H1 (cell line): Measurements from ENCODE around the gene UBR7. TPM values are rescaled to one million over a fixed set of nuclear protein-coding genes. Genes with fewer than 3 reads are reported as not detected.

Experiments
- CTCF ChIA-PET: fragments of 300-600 bp; sonication (Branson Sonifier 250); formaldehyde crosslinking; loops from one replicate; lab custom pipeline; 2021; ENCODE audit not compliant: partially characterized antibody; lab: Charles Lee
- POLR2A ChIA-PET: fragments of 300-600 bp; sonication (Branson Sonifier 250); formaldehyde crosslinking; loops from one replicate; lab custom pipeline; 2021; ENCODE audit warnings: inconsistent platforms; ENCODE audit not compliant: partially characterized antibody; lab: Charles Lee
- DNase-seq, 2 experiments: peaks; one replicate each; pipeline versions ENCODE4 v3.0.0 to v3.0.0-alpha.2; 2010 to 2022; ENCODE audit warnings: low spot score in 2 of 2, low read depth in 1 of 2, mixed read lengths in 1 of 2
- FAIRE-seq: peaks from 2 replicates; lab custom pipeline; 2011; peaks lifted over from hg19 to GRCh38; lab: Jason Lieb, UNC
- H2AFZ ChIP-seq: 2 replicates; pipeline ENCODE4 v1.8.1; 2012; ENCODE audit warnings: low read length, inconsistent platforms
- H2AK5ac ChIP-seq: 2 replicates; pipeline ENCODE4 v1.6.1; 2013; ENCODE audit warnings: low read depth, low read length
- H2BK120ac ChIP-seq: replicated peaks from 2 replicates; pipeline ENCODE3; 2013; ENCODE audit warnings: low read depth, low read length, inconsistent platforms
- H2BK12ac ChIP-seq: 2 replicates; pipeline ENCODE4 v1.6.1; 2013; ENCODE audit warnings: low read depth, low read length
- H2BK15ac ChIP-seq: 2 replicates; pipeline ENCODE4 v1.6.1; 2013; ENCODE audit warnings: low read length
- H2BK20ac ChIP-seq: 2 replicates; pipeline ENCODE4 v1.6.1; 2013; ENCODE audit warnings: low read length
- H2BK5ac ChIP-seq: 2 replicates; pipeline ENCODE4 v1.6.1; 2013; ENCODE audit warnings: low read depth, low read length
- H3K14ac ChIP-seq: 2 replicates; pipeline ENCODE4 v1.6.1; 2013; ENCODE audit warnings: inconsistent platforms; ENCODE audit not compliant: insufficient read length
- H3K18ac ChIP-seq: 2 replicates; pipeline ENCODE4 v1.6.1; 2013; ENCODE audit warnings: low read length; ENCODE audit errors: extremely low read depth
- H3K23ac ChIP-seq: 2 replicates; pipeline ENCODE4 v1.6.1; 2013; ENCODE audit warnings: inconsistent platforms; ENCODE audit not compliant: insufficient read length
- H3K23me2 ChIP-seq: 2 replicates; pipeline ENCODE4 v1.6.1; 2013; ENCODE audit warnings: low read depth, low read length
- H3K27ac ChIP-seq: 2 replicates; pipeline ENCODE4 v1.6.1; 2011; ENCODE audit warnings: low read depth, low read length, inconsistent platforms
- H3K27me3 ChIP-seq, 4 experiments: replicated peaks in 1 of 4; 1 replicate in 1 of 4; 2 replicates in 3 of 4; pipeline versions ENCODE4 v1.6.1 to v1.8.1; 2011 to 2013; ENCODE audit warnings: low read length in 3 of 4, mild to moderate bottlenecking in 3 of 4, inconsistent platforms in 2 of 4, mixed read lengths in 2 of 4, moderate library complexity in 1 of 4; ENCODE audit not compliant: control insufficient read depth in 3 of 4, insufficient read depth in 3 of 4; ENCODE audit errors: extremely low read depth in 1 of 4
- H3K36me3 ChIP-seq, 4 experiments: 2 replicates each; pipeline versions ENCODE4 v1.6.1 to v1.8.1; 2011 to 2013; ENCODE audit warnings: mild to moderate bottlenecking in 4 of 4, low read length in 3 of 4, moderate library complexity in 2 of 4, control low read depth in 1 of 4, inconsistent platforms in 1 of 4; ENCODE audit not compliant: insufficient read depth in 4 of 4, control insufficient read depth in 2 of 4
- H3K4ac ChIP-seq: replicated peaks from 2 replicates; pipeline ENCODE3; 2013; ENCODE audit warnings: low read length, low read depth, mixed read lengths, inconsistent platforms; ENCODE audit not compliant: insufficient read length
- H3K4me1 ChIP-seq, 4 experiments: replicated peaks in 1 of 4; 1 replicate in 1 of 4; 2 replicates in 3 of 4; pipeline versions ENCODE4 v1.6.1 to v1.8.1; 2011 to 2013; ENCODE audit warnings: low read length in 3 of 4, inconsistent platforms in 2 of 4, mixed read lengths in 1 of 4; ENCODE audit not compliant: insufficient read depth in 4 of 4, control insufficient read depth in 3 of 4
- H3K4me2 ChIP-seq, 2 experiments: 2 replicates each; pipeline versions ENCODE4 v1.6.1 to v1.8.1; 2011 to 2013; ENCODE audit warnings: low read depth in 2 of 2, low read length in 2 of 2, control low read depth in 1 of 2, inconsistent platforms in 1 of 2, mild to moderate bottlenecking in 1 of 2; ENCODE audit not compliant: insufficient read depth in 1 of 2
- H3K4me3 ChIP-seq, 4 experiments: fragments of 200-600, 300-600 bp in 1 of 4; sonication (generic), shearing (Covaris generic), sonication (Bioruptor Twin) in 1 of 4; 2 replicates each; pipeline versions ENCODE4 v1.5.1 to v1.8.1; 2011 to 2016; ENCODE audit warnings: low read length in 4 of 4, low read depth in 3 of 4, control low read depth in 2 of 4, inconsistent platforms in 2 of 4, mild to moderate bottlenecking in 2 of 4, mixed read lengths in 1 of 4, moderate library complexity in 1 of 4; ENCODE audit not compliant: insufficient read depth in 2 of 4; ENCODE audit errors: extremely low read depth in 1 of 4
- H3K56ac ChIP-seq: replicated peaks from 2 replicates; pipeline ENCODE3; 2013; ENCODE audit warnings: low read depth, mild to moderate bottlenecking, mixed read lengths, low read length, inconsistent platforms; ENCODE audit not compliant: insufficient read length
- H3K79me1 ChIP-seq: 2 replicates; pipeline ENCODE4 v1.6.1; 2013; ENCODE audit warnings: low read depth, low read length, control low read depth
- H3K79me2 ChIP-seq, 2 experiments: 2 replicates each; pipeline versions ENCODE4 v1.6.1 to v1.8.1; 2012 to 2013; ENCODE audit warnings: low read length in 2 of 2, mild to moderate bottlenecking in 2 of 2, inconsistent platforms in 1 of 2; ENCODE audit not compliant: insufficient read depth in 2 of 2, control insufficient read depth in 1 of 2
- H3K9ac ChIP-seq, 4 experiments: replicated peaks in 1 of 4; 1 replicate in 1 of 4; 2 replicates in 3 of 4; pipeline versions ENCODE4 v1.6.1 to v1.8.1; 2011 to 2013; ENCODE audit warnings: low read depth in 3 of 4, low read length in 3 of 4, control low read depth in 2 of 4, mild to moderate bottlenecking in 2 of 4, moderate library complexity in 2 of 4, inconsistent platforms in 1 of 4; ENCODE audit errors: extremely low read depth in 1 of 4
- H3K9me3 ChIP-seq, 2 experiments: 2 replicates each; pipeline versions ENCODE4 v1.6.1 to v1.8.1; 2012 to 2013; ENCODE audit warnings: mild to moderate bottlenecking in 2 of 2, moderate library complexity in 2 of 2, control low read depth in 1 of 2, inconsistent platforms in 1 of 2, low read depth in 1 of 2, low read length in 1 of 2, mixed read lengths in 1 of 2; ENCODE audit not compliant: insufficient read depth in 2 of 2
- H4K20me1 ChIP-seq, 2 experiments: replicated peaks in 1 of 2; 2 replicates each; pipeline versions ENCODE3 to v1.8.1; 2011 to 2013; ENCODE audit warnings: inconsistent platforms in 2 of 2, low read length in 2 of 2, mild to moderate bottlenecking in 1 of 2; ENCODE audit not compliant: insufficient read depth in 2 of 2, control insufficient read depth in 1 of 2
- H4K5ac ChIP-seq: 2 replicates; pipeline ENCODE4 v1.6.1; 2013; ENCODE audit warnings: low read length, low read depth, mixed read lengths, inconsistent platforms; ENCODE audit not compliant: insufficient read length
- H4K8ac ChIP-seq: 2 replicates; pipeline ENCODE4 v1.8.0; 2013; ENCODE audit warnings: mild to moderate bottlenecking, moderate library complexity, low read length, inconsistent platforms; ENCODE audit not compliant: insufficient read depth; ENCODE audit errors: extremely low read depth
- H4K91ac ChIP-seq: replicated peaks from 2 replicates; pipeline ENCODE3; 2013; ENCODE audit warnings: low read length, mixed read lengths, inconsistent platforms; ENCODE audit not compliant: insufficient read length
- BACH1 ChIP-seq: IDR thresholded peaks from 2 replicates; pipeline ENCODE4 v1.6.1; 2012; ENCODE audit warnings: low read length, improper control_type of control experiment
- CBX5 ChIP-seq: fragments of 300-800, 300-1000 bp; sonication (generic); IDR thresholded peaks from 2 replicates; pipeline ENCODE4 v1.7.1; 2016; ENCODE audit warnings: antibody characterized with exemption, low read length, low read depth
- HDAC6 ChIP-seq: IDR thresholded peaks from one replicate; pipeline ENCODE4 v1.7.1; 2012; ENCODE audit warnings: low read depth, mild to moderate bottlenecking, inconsistent platforms, low read length, moderate library complexity
- SRF ChIP-seq: IDR thresholded peaks from 2 replicates; pipeline ENCODE4 v1.6.1; 2011; ENCODE audit warnings: mild to moderate bottlenecking, low read depth, low read length, moderate library complexity
- YY1 ChIP-seq: IDR thresholded peaks from 2 replicates; pipeline ENCODE4 v1.6.1; 2011; ENCODE audit warnings: low read depth, mild to moderate bottlenecking, low read length
- whole genome bisulfite sequencing, 2 experiments: shearing (Covaris generic) in 1 of 2; methylation state at CpG; one replicate each; pipeline versions ENCODE4 v1.1.6 to v1.1.7; 2013 to 2015; ENCODE audit warnings: low lambda C conversion rate in 2 of 2, mixed read lengths in 2 of 2, inconsistent platforms in 1 of 2, low coverage in 1 of 2, missing lambda C conversion rate in 1 of 2; ENCODE audit not compliant: insufficient replicate concordance in 2 of 2, insufficient coverage in 1 of 2, insufficient read length in 1 of 2; ENCODE audit errors: extremely low coverage in 1 of 2, missing lambda C conversion rate in 1 of 2; 5-methylcytosine and 5-hydroxymethylcytosine counted together
- polyA plus RNA-seq, 7 experiments: library from polyadenylated mRNA; depleted of rRNA in 3 of 7; stranded (reverse) in 5 of 7; unstranded in 2 of 7; fragments of >200 nt in 5 of 7; fragments of 200-250 nt in 2 of 7; gene quantifications; 1 replicate in 5 of 7; 2 replicates in 1 of 7; 4 replicates in 1 of 7; pipeline versions ENCODE4 v1.2.1 to v1.2.3, GENCODE V29; 2011 to 2013; ENCODE audit warnings: missing spikeins in 2 of 7, mixed read lengths in 2 of 7
- total RNA-seq: library from RNA; stranded (reverse); fragmentation: NEBNext Ultra II Directional; extraction: Animal tissue kit (Norgen Biotek cat#: 25700); gene quantifications from 2 replicates; pipeline ENCODE4 v1.2.1, GENCODE V29; 2021
- TF ChIP-seq, protein P1 (sequence below): IDR thresholded peaks from 2 replicates; pipeline ENCODE4 v1.6.1; 2012; ENCODE audit warnings: inconsistent platforms
- TF ChIP-seq, protein P2 (sequence below), 3 experiments: IDR thresholded peaks; 1 replicate in 2 of 3; 2 replicates in 1 of 3; pipeline versions ENCODE4 v1.5.1 to v1.6.1; 2011; ENCODE audit warnings: low read length in 3 of 3, mild to moderate bottlenecking in 3 of 3, inconsistent platforms in 2 of 3, low read depth in 1 of 3, moderate library complexity in 1 of 3; ENCODE audit not compliant: insufficient read depth in 1 of 3; ENCODE audit errors: control extremely low read depth in 1 of 3

The UBR7 gene
- total and polyA plus RNA-seq, 2 of the 8 experiments (the other 6 are each of a cell fraction or from before 2014, with no cell fraction given) = 20.1 to 28.4 TPM

DNA sequence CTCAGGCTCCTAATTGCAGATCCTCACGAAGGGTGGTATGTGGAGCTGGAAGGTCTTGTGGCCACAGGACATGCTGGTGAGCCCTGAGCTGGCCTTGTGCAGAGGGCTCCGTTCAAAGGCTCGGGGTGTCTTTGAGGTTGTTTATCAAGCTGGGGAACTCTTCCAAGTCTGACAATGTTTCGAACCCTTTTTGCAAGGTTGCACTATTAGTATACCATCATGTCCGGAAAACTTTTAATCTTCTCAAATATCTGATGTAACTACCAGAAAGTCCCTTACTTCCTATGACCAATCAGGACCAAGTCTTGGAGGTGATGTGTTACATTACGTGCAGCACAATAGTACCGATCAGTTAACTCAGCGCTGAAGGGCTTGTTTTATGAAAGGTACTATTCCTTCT lies 21.5 kb downstream of the UBR7 start:
- Histone ChIP-seq H3K4ac (no peak overlapping the region), H3K36me3 (peaks cover 6 to 20% (median 12%) of the 10 kb centered on the region in 4 experiments; a peak in 5 of 8 replicates), H3K4me3 (no peak overlapping the region), H4K5ac (no peak overlapping the region), H2BK15ac (no peak overlapping the region), H2BK12ac (no peak overlapping the region), H3K56ac (no peak overlapping the region), H3K27ac (no peak overlapping the region), H3K4me2 (no peak overlapping the region), H3K18ac (no peak overlapping the region), H3K9ac (no peak overlapping the region), H2AK5ac (no peak overlapping the region), H2BK20ac (no peak overlapping the region), H3K23ac (no peak overlapping the region), H4K20me1 (no peaks in the 10 kb centered on the region), H3K79me2 (no peaks in the 10 kb centered on the region), H3K79me1 (no peaks in the 10 kb centered on the region), H4K91ac (no peak overlapping the region), H2BK120ac (no peak overlapping the region), H2AFZ (no peak overlapping the region), H3K4me1 (no peaks in the 10 kb centered on the region; a peak in 3 of 7 replicates), H3K27me3 (no peaks in the 10 kb centered on the region; a peak in 1 of 7 replicates), H3K23me2 (no peaks in the 10 kb centered on the region), H4K8ac (no peak overlapping the region), H2BK5ac (no peak overlapping the region), H3K14ac (no peak overlapping the region), H3K9me3 (no peaks in the 10 kb centered on the region)
- ChIA-PET CTCF (no interaction called here), POLR2A (interaction anchor here (2.2 kb wide), 1 partner anchor 9 kb away, joined by 9 read pairs; no protein-coding TSS in a partner anchor)
- WGBS, 2 experiments = 93% methylated on average over 8 of the region's 8 CpGs; no CpG with 5 or more reads in 1 of the 2 experiments
- peak; percentile 24 for FAIRE-seq
- no peak for DNase-seq
- TF ChIP-seq CBX5 (no peak), BACH1 (no peak), SRF (no peak), YY1 (no peak), HDAC6 (no peak)
- TF ChIP-seq, protein P1, sequence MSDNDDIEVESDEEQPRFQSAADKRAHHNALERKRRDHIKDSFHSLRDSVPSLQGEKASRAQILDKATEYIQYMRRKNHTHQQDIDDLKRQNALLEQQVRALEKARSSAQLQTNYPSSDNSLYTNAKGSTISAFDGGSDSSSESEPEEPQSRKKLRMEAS = no peak
- TF ChIP-seq, protein P2, sequence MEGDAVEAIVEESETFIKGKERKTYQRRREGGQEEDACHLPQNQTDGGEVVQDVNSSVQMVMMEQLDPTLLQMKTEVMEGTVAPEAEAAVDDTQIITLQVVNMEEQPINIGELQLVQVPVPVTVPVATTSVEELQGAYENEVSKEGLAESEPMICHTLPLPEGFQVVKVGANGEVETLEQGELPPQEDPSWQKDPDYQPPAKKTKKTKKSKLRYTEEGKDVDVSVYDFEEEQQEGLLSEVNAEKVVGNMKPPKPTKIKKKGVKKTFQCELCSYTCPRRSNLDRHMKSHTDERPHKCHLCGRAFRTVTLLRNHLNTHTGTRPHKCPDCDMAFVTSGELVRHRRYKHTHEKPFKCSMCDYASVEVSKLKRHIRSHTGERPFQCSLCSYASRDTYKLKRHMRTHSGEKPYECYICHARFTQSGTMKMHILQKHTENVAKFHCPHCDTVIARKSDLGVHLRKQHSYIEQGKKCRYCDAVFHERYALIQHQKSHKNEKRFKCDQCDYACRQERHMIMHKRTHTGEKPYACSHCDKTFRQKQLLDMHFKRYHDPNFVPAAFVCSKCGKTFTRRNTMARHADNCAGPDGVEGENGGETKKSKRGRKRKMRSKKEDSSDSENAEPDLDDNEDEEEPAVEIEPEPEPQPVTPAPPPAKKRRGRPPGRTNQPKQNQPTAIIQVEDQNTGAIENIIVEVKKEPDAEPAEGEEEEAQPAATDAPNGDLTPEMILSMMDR (IDR thresholded peaks at IDR 0.05; ENCODE audit: control extremely low read depth in 1 of 3, insufficient read depth in 1 of 3, low read depth in 1 of 3, low read length in 3 of 3) = no peak
